Fibroblast of skin of abdomen (primary cell): ENCODE results near the gene GXYLT1.
"Not testable (repeated sequence)": the region's sequence is repeated elsewhere in the genome, so short reads cannot be mapped to it uniquely, and the experiment has no call there.

Experiments used
- DNase-seq: peaks from one replicate; pipeline ENCODE4 v3.0.0-alpha.2; 2013

Gene GXYLT1

GRCh38 chr12:42091769-42092168, 52.9 kb downstream of the GXYLT1 start:
- peak; percentile 30 for DNase-seq

- peak; percentile 77 for DNase-seq
Observed at GRCh38 chr12:42090899-42091298, 53.8 kb downstream of the GXYLT1 start.

- DNase-seq, result peak; percentile 52
Observed at GRCh38 chr12:42086031-42086430, 58.6 kb downstream of the GXYLT1 start.

GRCh38 chr12:42085594-42085993, 59.1 kb downstream of the GXYLT1 start:
- DNase-seq, result no peak

- peak; percentile 21 for DNase-seq
Observed at GRCh38 chr12:42084522-42084921, 60.2 kb downstream of the GXYLT1 start.

GRCh38 chr12:42076976-42077375, 67.7 kb downstream of the GXYLT1 start:
- DNase-seq, result no peak

GRCh38 chr12:42070036-42070435, 74.6 kb downstream of the GXYLT1 start:
- DNase-seq, result no peak

GRCh38 chr12:42059127-42059526, 85.5 kb downstream of the GXYLT1 start:
- DNase-seq, result no peak

GRCh38 chr12:42056130-42056529, 88.5 kb downstream of the GXYLT1 start:
- DNase-seq, result no peak

- DNase-seq, result no peak
Observed at GRCh38 chr12:42053456-42053855, 91.2 kb downstream of the GXYLT1 start.

GRCh38 chr12:42048980-42049379, 95.7 kb downstream of the GXYLT1 start:
- not testable (repeated sequence) for DNase-seq

- DNase-seq, result no peak
Observed at GRCh38 chr12:42039577-42039976, 105.1 kb downstream of the GXYLT1 start.

- peak; percentile 21 for DNase-seq
Observed at GRCh38 chr12:42039176-42039575, 105.5 kb downstream of the GXYLT1 start.

GRCh38 chr12:42031847-42032564, 112.7 kb downstream of the GXYLT1 start:
- no peak for DNase-seq
